Panc1 (cell line): ENCODE measurements around the gene RCL1.

Experiments used
- CTCF ChIP-seq: fragments of 450-650 bp; IDR thresholded peaks from 2 replicates; pipeline ENCODE4 v1.5.1; 2017; ENCODE audit warnings: mild to moderate bottlenecking
- POLR2AphosphoS5 ChIP-seq: IDR thresholded peaks from 2 replicates; pipeline ENCODE4 v1.6.1; 2012; ENCODE audit warnings: mild to moderate bottlenecking, low read depth, low read length, moderate library complexity
- REST ChIP-seq, 2 experiments: IDR thresholded peaks; 2 replicates each; pipeline ENCODE4 v1.6.1; 2011 to 2012; ENCODE audit warnings: low read depth in 2 of 2, control low read depth in 1 of 2, low read length in 1 of 2, mild to moderate bottlenecking in 1 of 2, moderate library complexity in 1 of 2; ENCODE audit not compliant: insufficient read depth in 1 of 2
- SIN3A ChIP-seq: IDR thresholded peaks from 2 replicates; pipeline ENCODE4 v1.6.1; 2012; ENCODE audit warnings: low read depth, mild to moderate bottlenecking, low read length, moderate library complexity, borderline replicate concordance; ENCODE audit not compliant: insufficient read depth

GRCh38 chr9:4862506-4863250 is 69.9 kb downstream of the RCL1 start:
- no peak for TF ChIP-seq CTCF
- no peak for TF ChIP-seq REST (IDR thresholded peaks at IDR 0.05; ENCODE audit: insufficient read depth in 1 of 2, low read depth in 2 of 2, low read length in 1 of 2)
- TF ChIP-seq SIN3A: no peak
- no peak for TF ChIP-seq POLR2AphosphoS5
